H1 (cell line): ENCODE results near the gene P4HB. TPM values are rescaled to one million over a fixed set of nuclear protein-coding genes. Genes with fewer than 3 reads are reported as not detected.
A peak's percentile ranks its signal among the peaks of the same experiment; 100 is the strongest.

ENCODE experiments used
- BACH1 ChIP-seq: IDR thresholded peaks from 2 replicates; pipeline ENCODE4 v1.6.1; 2012; ENCODE audit warnings: low read length, improper control_type of control experiment
- CHD1 ChIP-seq: IDR thresholded peaks from 2 replicates; pipeline ENCODE4 v1.6.1; 2012; ENCODE audit warnings: low read depth, low read length, improper control_type of control experiment
- CHD2 ChIP-seq: IDR thresholded peaks from 2 replicates; pipeline ENCODE4 v1.6.1; 2012; ENCODE audit warnings: low read length, improper control_type of control experiment
- CTCF ChIP-seq, 3 experiments: IDR thresholded peaks; 1 replicate in 2 of 3; 2 replicates in 1 of 3; pipeline versions ENCODE4 v1.5.1 to v1.6.1; 2011; ENCODE audit warnings: low read length in 3 of 3, mild to moderate bottlenecking in 3 of 3, inconsistent platforms in 2 of 3, low read depth in 1 of 3, moderate library complexity in 1 of 3; ENCODE audit not compliant: insufficient read depth in 1 of 3; ENCODE audit errors: control extremely low read depth in 1 of 3
- E2F6 ChIP-seq: IDR thresholded peaks from 2 replicates; pipeline ENCODE4 v1.6.1; 2012; ENCODE audit warnings: inconsistent platforms
- EP300 ChIP-seq, 2 experiments: IDR thresholded peaks; 1 replicate in 1 of 2; 2 replicates in 1 of 2; pipeline ENCODE4 v1.6.1; 2011 to 2012; ENCODE audit warnings: low read depth in 2 of 2, low read length in 2 of 2, mild to moderate bottlenecking in 2 of 2, borderline replicate concordance in 1 of 2, inconsistent platforms in 1 of 2, moderate library complexity in 1 of 2
- FOSL1 ChIP-seq: IDR thresholded peaks from 2 replicates; pipeline ENCODE4 v1.6.1; 2011; ENCODE audit warnings: mild to moderate bottlenecking, low read depth, low read length, moderate library complexity; ENCODE audit not compliant: insufficient read depth
- HDAC2 ChIP-seq, 2 experiments: fragments of 300-600 bp in 1 of 2; sonication (generic) in 1 of 2; IDR thresholded peaks; 2 replicates each; pipeline ENCODE4 v1.6.1; 2011 to 2012; ENCODE audit warnings: low read depth in 2 of 2, low read length in 2 of 2, mild to moderate bottlenecking in 2 of 2, moderate library complexity in 2 of 2, borderline replicate concordance in 1 of 2, inconsistent platforms in 1 of 2
- JUND ChIP-seq: IDR thresholded peaks from 2 replicates; pipeline ENCODE4 v1.6.1; 2011; ENCODE audit warnings: mild to moderate bottlenecking, improper control_type of control experiment, low read length
- KDM5A ChIP-seq: fragments of 200-600 bp; IDR thresholded peaks from 2 replicates; pipeline ENCODE4 v1.7.1; 2012; ENCODE audit warnings: mild to moderate bottlenecking, low read length, inconsistent platforms, mixed read lengths
- MAFK ChIP-seq: IDR thresholded peaks from 2 replicates; pipeline ENCODE4 v1.6.1; 2012; ENCODE audit warnings: low read depth, mild to moderate bottlenecking, improper control_type of control experiment, low read length
- NANOG ChIP-seq: IDR thresholded peaks from 2 replicates; pipeline ENCODE4 v1.6.1; 2011; ENCODE audit warnings: low read length, low read depth, mild to moderate bottlenecking, inconsistent platforms; ENCODE audit not compliant: insufficient read depth, poor library complexity, severe bottlenecking
- RFX5 ChIP-seq: IDR thresholded peaks from 2 replicates; pipeline ENCODE4 v1.6.1; 2011; ENCODE audit warnings: low read depth, low read length, improper control_type of control experiment, borderline replicate concordance
- RNF2 ChIP-seq: fragments of 200-900, 300-1000 bp; sonication (generic); IDR thresholded peaks from 2 replicates; pipeline ENCODE4 v1.7.1; 2016; ENCODE audit warnings: borderline replicate concordance, low read depth, mild to moderate bottlenecking, antibody characterized with exemption, low read length; ENCODE audit not compliant: poor library complexity, severe bottlenecking; ENCODE audit errors: missing control alignments
- SIN3A ChIP-seq, 2 experiments: IDR thresholded peaks in 1 of 2; conservative IDR thresholded peaks in 1 of 2; 2 replicates each; pipeline ENCODE4 v1.6.1; 2011 to 2012; ENCODE audit warnings: low read length in 2 of 2, improper control_type of control experiment in 1 of 2, low read depth in 1 of 2, mild to moderate bottlenecking in 1 of 2
- SRF ChIP-seq: IDR thresholded peaks from 2 replicates; pipeline ENCODE4 v1.6.1; 2011; ENCODE audit warnings: mild to moderate bottlenecking, low read depth, low read length, moderate library complexity
- SUZ12 ChIP-seq: fragments of 200-600 bp; sonication (generic); IDR thresholded peaks from 2 replicates; pipeline ENCODE4 v1.6.1; 2012; ENCODE audit warnings: mild to moderate bottlenecking, inconsistent platforms, low read length, moderate library complexity, mixed read lengths
- TAF7 ChIP-seq: optimal IDR thresholded peaks from 2 replicates; pipeline ENCODE3; 2011; ENCODE audit warnings: low read depth, mild to moderate bottlenecking, inconsistent platforms, low read length, moderate library complexity, borderline replicate concordance
- TBP ChIP-seq: IDR thresholded peaks from 2 replicates; pipeline ENCODE4 v1.6.1; 2011; ENCODE audit warnings: low read depth, low read length, improper control_type of control experiment
- polyA plus RNA-seq, 7 experiments: library from polyadenylated mRNA; depleted of rRNA in 3 of 7; stranded (reverse) in 5 of 7; unstranded in 2 of 7; fragments of >200 nt in 5 of 7; fragments of 200-250 nt in 2 of 7; gene quantifications; 1 replicate in 5 of 7; 2 replicates in 1 of 7; 4 replicates in 1 of 7; pipeline versions ENCODE4 v1.2.1 to v1.2.3, GENCODE V29; 2011 to 2013; ENCODE audit warnings: missing spikeins in 2 of 7, mixed read lengths in 2 of 7
- total RNA-seq: library from RNA; stranded (reverse); fragmentation: NEBNext Ultra II Directional; extraction: Animal tissue kit (Norgen Biotek cat#: 25700); gene quantifications from 2 replicates; pipeline ENCODE4 v1.2.1, GENCODE V29; 2021

The P4HB gene
- total and polyA plus RNA-seq, 2 of the 8 experiments (the other 6 are each of a cell fraction or from before 2014, with no cell fraction given) = 41.4 to 379 TPM

- TF ChIP-seq E2F6 = peak; percentile 86
- peak; percentile 97 for TF ChIP-seq CHD2
- no peak for TF ChIP-seq EP300 (IDR thresholded peaks at IDR 0.05; ENCODE audit: borderline replicate concordance in 1 of 2, low read depth in 2 of 2, low read length in 2 of 2)
- TF ChIP-seq NANOG = no peak
- peak; percentile 28; the same call in 1 of the 2 replicates for TF ChIP-seq BACH1
- no peak for TF ChIP-seq CHD1
- TF ChIP-seq HDAC2 (IDR thresholded peaks at IDR 0.05; ENCODE audit: borderline replicate concordance in 1 of 2, low read depth in 2 of 2, low read length in 2 of 2) = peak in 1 of 2 experiments; percentile 31; a peak in 1 of 4 replicates
- TF ChIP-seq SIN3A (conservative IDR thresholded peaks at IDR 0.05 in 1 of 2, IDR thresholded peaks at IDR 0.05 in 1 of 2; ENCODE audit: low read depth in 1 of 2, low read length in 2 of 2) = peak; percentile 15 to 90; a peak in 2 of 4 replicates
- peak; percentile 48; the same call in 1 of the 2 replicates for TF ChIP-seq TBP
- TF ChIP-seq RFX5 = no peak
- no peak for TF ChIP-seq CTCF (IDR thresholded peaks at IDR 0.05; ENCODE audit: control extremely low read depth in 1 of 3, insufficient read depth in 1 of 3, low read depth in 1 of 3, low read length in 3 of 3)
- peak; percentile 40; the same call in 1 of the 2 replicates for TF ChIP-seq MAFK
- no peak for TF ChIP-seq SUZ12
- TF ChIP-seq RNF2 = no peak
- TF ChIP-seq KDM5A = no peak; the same call in 1 of the 2 replicates
- TF ChIP-seq SRF = 0 out of 2 replicates have a peak, but pooled peaks have one; percentile 24
- TF ChIP-seq JUND = peak; percentile 89
- TF ChIP-seq FOSL1 = no peak
- TF ChIP-seq TAF7 = peak; percentile 68
Measured at GRCh38 chr17:81860756-81861568, 627 bp upstream of the P4HB start (continued).
